Gastroesophageal sphincter (tissue), 4 donors: ENCODE data around the gene VPS13A. TPM values are rescaled to one million over a fixed set of nuclear protein-coding genes. Genes with fewer than 3 reads are reported as not detected.

ENCODE experiments used
- ATAC-seq: fragments of 150-250 bp; one replicate; pipeline ENCODE4 v1.9.1; 2016; ENCODE audit warnings: mild to moderate bottlenecking, moderate library complexity
- H3K27ac ChIP-seq, 4 donors: fragments of 200-600 bp; sonication (generic) in 3 of 4; 1 replicate in 3 of 4; 2 replicates in 1 of 4; pipeline ENCODE4 v1.5.1; 2016 to 2019
- H3K27me3 ChIP-seq: fragments of 200-600 bp; sonication (generic); one replicate; pipeline ENCODE4 v1.5.1; 2019
- H3K36me3 ChIP-seq, 2 donors: fragments of 200-600 bp; sonication (generic); one replicate each; pipeline ENCODE4 v1.5.1; 2019; ENCODE audit warnings: control low read depth in 1 of 2
- H3K4me1 ChIP-seq, 3 donors: fragments of 200-600 bp; sonication (generic); 1 replicate in 2 of 3; 2 replicates in 1 of 3; pipeline ENCODE4 v1.5.1; 2016 to 2019; ENCODE audit warnings: control low read depth in 2 of 3
- H3K4me3 ChIP-seq, 2 donors: fragments of 200-600 bp; sonication (generic); one replicate each; pipeline ENCODE4 v1.5.1; 2019; ENCODE audit warnings: mild to moderate bottlenecking in 1 of 2, moderate library complexity in 1 of 2
- H3K9me3 ChIP-seq, 3 donors: fragments of 200-600 bp; sonication (generic); one replicate each; pipeline ENCODE4 v1.5.1; 2017 to 2019; ENCODE audit warnings: control low read depth in 2 of 3
- EP300 ChIP-seq: sonication (generic); formaldehyde crosslinking; IDR thresholded peaks from one replicate; pipeline ENCODE4 v1.6.1; 2017; ENCODE audit warnings: antibody characterized with exemption, mild to moderate bottlenecking
- POLR2A ChIP-seq, 2 donors: fragments of 450-650 bp; IDR thresholded peaks; one replicate each; pipeline ENCODE4 v1.6.1; 2017; ENCODE audit warnings: antibody characterized with exemption in 2 of 2, mild to moderate bottlenecking in 2 of 2, moderate library complexity in 1 of 2
- POLR2AphosphoS5 ChIP-seq: sonication (generic); formaldehyde crosslinking; IDR thresholded peaks from one replicate; pipeline ENCODE4 v1.6.1; 2017; ENCODE audit warnings: antibody characterized with exemption
- WGBS, 2 donors: methylation state at CpG; one replicate each; pipeline ENCODE4 v1.1.5; 2018; ENCODE audit warnings: low coverage in 1 of 2; 5-methylcytosine and 5-hydroxymethylcytosine counted together
- total RNA-seq, 4 donors: library from RNA; depleted of rRNA; stranded (reverse); fragments of >200 nt; gene quantifications; one replicate each; pipeline ENCODE4 v1.1.0, GENCODE V29; 2016
- TF ChIP-seq, protein P1 (sequence below), 4 experiments: fragments of 200-600 bp in 2 of 4; fragments of 450-650 bp in 2 of 4; sonication (generic) in 1 of 4; IDR thresholded peaks; one replicate each; pipeline ENCODE4 v1.5.1; 2017 to 2019; ENCODE audit warnings: antibody characterized with exemption in 4 of 4, mild to moderate bottlenecking in 2 of 4, moderate library complexity in 2 of 4

Gene VPS13A
- total RNA-seq, result 10 to 100 TPM; 33.7 to 79.7 (median 42.6) TPM

- peak; percentile 94 for ATAC-seq
- no CpG with 5 or more reads among the region's 89 CpGs for WGBS, 2 donors
- H3K4me1 ChIP-seq, result peaks cover 0 to 33% (median 5%) of the 10 kb centered on the region in 3 donors
- no peaks in the 10 kb centered on the region for H3K36me3 ChIP-seq
- H3K9me3 ChIP-seq, result no peaks in the 10 kb centered on the region
- TF ChIP-seq, protein P1, sequence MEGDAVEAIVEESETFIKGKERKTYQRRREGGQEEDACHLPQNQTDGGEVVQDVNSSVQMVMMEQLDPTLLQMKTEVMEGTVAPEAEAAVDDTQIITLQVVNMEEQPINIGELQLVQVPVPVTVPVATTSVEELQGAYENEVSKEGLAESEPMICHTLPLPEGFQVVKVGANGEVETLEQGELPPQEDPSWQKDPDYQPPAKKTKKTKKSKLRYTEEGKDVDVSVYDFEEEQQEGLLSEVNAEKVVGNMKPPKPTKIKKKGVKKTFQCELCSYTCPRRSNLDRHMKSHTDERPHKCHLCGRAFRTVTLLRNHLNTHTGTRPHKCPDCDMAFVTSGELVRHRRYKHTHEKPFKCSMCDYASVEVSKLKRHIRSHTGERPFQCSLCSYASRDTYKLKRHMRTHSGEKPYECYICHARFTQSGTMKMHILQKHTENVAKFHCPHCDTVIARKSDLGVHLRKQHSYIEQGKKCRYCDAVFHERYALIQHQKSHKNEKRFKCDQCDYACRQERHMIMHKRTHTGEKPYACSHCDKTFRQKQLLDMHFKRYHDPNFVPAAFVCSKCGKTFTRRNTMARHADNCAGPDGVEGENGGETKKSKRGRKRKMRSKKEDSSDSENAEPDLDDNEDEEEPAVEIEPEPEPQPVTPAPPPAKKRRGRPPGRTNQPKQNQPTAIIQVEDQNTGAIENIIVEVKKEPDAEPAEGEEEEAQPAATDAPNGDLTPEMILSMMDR (IDR thresholded peaks at IDR 0.05), result peak in 3 of 4 experiments; percentile 1 to 42 (median 17)
- no peak for TF ChIP-seq EP300
- peak; percentile 45 to 79 for TF ChIP-seq POLR2A (IDR thresholded peaks at IDR 0.05)
- TF ChIP-seq POLR2AphosphoS5, result peak; percentile 58
- H3K27ac ChIP-seq, result peak within 1 kb of the TSS; percentile 70 to 92 (median 90)
- H3K4me3 ChIP-seq, result peak within 1 kb of the TSS; percentile 76 to 89
- H3K27me3 ChIP-seq, result no peaks in the 10 kb centered on the region
Measured at GRCh38 chr9:77177143-77177893, at the start of gene VPS13A. Gene VPS13A (plus strand): TSS chr9:77177534. CDS start chr9:77177705, 171 bp downstream.

GRCh38 chr9:77128125-77128789 lies 49.1 kb upstream of the VPS13A start:
- H3K9me3 ChIP-seq, result peaks cover 0 to 14% (median 0%) of the 10 kb centered on the region in 3 donors
- no peak overlapping the region for H3K4me3 ChIP-seq
- ATAC-seq, result no peak
- 60% methylated on average over 1 of the region's 1 CpG; no CpG with 5 or more reads in 1 of the 2 donors for WGBS, 2 donors
- H3K36me3 ChIP-seq, result no peaks in the 10 kb centered on the region
- H3K27ac ChIP-seq, result no peak overlapping the region
- no peaks in the 10 kb centered on the region for H3K4me1 ChIP-seq
- H3K27me3 ChIP-seq, result no peaks in the 10 kb centered on the region
- TF ChIP-seq, protein P1 (IDR thresholded peaks at IDR 0.05), result no peak
- TF ChIP-seq EP300, result no peak
- TF ChIP-seq POLR2AphosphoS5, result no peak
- TF ChIP-seq POLR2A (IDR thresholded peaks at IDR 0.05), result no peak

- Histone ChIP-seq H3K36me3 (no peaks in the 10 kb centered on the region), H3K9me3 (peaks cover 0 to 14% (median 0%) of the 10 kb centered on the region in 3 donors), H3K27me3 (no peaks in the 10 kb centered on the region), H3K4me1 (no peaks in the 10 kb centered on the region), H3K4me3 (no peak overlapping the region), H3K27ac (no peak overlapping the region)
- WGBS, 2 donors, result 18 to 19% methylated on average over 1 to 5 of the region's 5 CpGs
- no peak for TF ChIP-seq POLR2AphosphoS5
- TF ChIP-seq EP300, result no peak
- TF ChIP-seq POLR2A (IDR thresholded peaks at IDR 0.05), result no peak
- TF ChIP-seq, protein P1 (IDR thresholded peaks at IDR 0.05), result no peak
- no peak for ATAC-seq
Measured at GRCh38 chr9:77131399-77131798, 45.9 kb upstream of the VPS13A start.

DNA sequence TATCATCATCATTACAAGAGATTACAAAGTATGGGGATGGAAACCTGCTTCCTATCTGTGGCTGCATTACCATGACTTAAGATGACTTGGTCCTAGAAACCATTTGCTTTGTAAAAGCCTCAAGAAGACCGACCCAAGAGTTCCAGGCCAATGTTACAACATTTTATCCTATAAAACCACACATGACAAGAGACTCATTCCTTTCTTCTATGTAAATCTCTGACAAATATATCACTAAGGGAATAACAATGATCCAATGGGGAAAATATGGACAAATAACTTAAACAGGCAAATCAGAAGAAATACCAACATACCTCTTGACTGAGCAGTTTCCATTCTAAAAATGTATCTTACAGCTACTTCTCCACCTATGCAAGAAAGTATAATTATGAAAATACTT lies 44.3 kb upstream of the VPS13A start:
- TF ChIP-seq, protein P1 (IDR thresholded peaks at IDR 0.05), result no peak
- TF ChIP-seq EP300 (no peak), POLR2AphosphoS5 (no peak), POLR2A (IDR thresholded peaks at IDR 0.05) (no peak)
- no peaks in the 10 kb centered on the region for H3K4me1 ChIP-seq
- 31 to 100% methylated on average over 1 of the region's 1 CpG for WGBS, 2 donors
- no peak overlapping the region for H3K27ac ChIP-seq
- peaks cover 0 to 14% (median 0%) of the 10 kb centered on the region in 3 donors for H3K9me3 ChIP-seq
- ATAC-seq, result no peak
- H3K4me3 ChIP-seq, result no peak overlapping the region
- H3K27me3 ChIP-seq, result no peaks in the 10 kb centered on the region
- H3K36me3 ChIP-seq, result no peaks in the 10 kb centered on the region
